IMR-90 (cell line): ENCODE results near the gene POLR3K. TPM values are rescaled to one million over a fixed set of nuclear protein-coding genes. Genes with fewer than 3 reads are reported as not detected.

ENCODE experiments used
- ATAC-seq: fragments of 200-7000 bp; cut with Tn5 transposase; 2 replicates; pipeline ENCODE4 v1.9.1; 2020; ENCODE audit warnings: low read depth, mild to moderate bottlenecking, moderate library complexity
- BruUV-seq: library from RNA; stranded (reverse); fragments of 400-500 nt; replicated peaks from 2 replicates; lab custom pipeline; 2021; lab: Mats Ljungman, UMichigan
- CTCF ChIA-PET: fragments of 300-600 bp; formaldehyde crosslinking; extraction: SDS; loops from one replicate; lab custom pipeline; 2021; ENCODE audit warnings: antibody characterized with exemption; lab: Yijun Ruan, JAX
- POLR2A ChIA-PET: fragments of 300-600 bp; sonication (Branson Sonifier 250); formaldehyde crosslinking; loops from one replicate; lab custom pipeline; 2022; ENCODE audit warnings: antibody characterized with exemption; ENCODE audit not compliant: unreplicated experiment; lab: Charles Lee
- DNase-seq: peaks from one replicate; pipeline ENCODE4 v3.0.0; 2013
- H2AFZ ChIP-seq: replicated peaks from 2 replicates; pipeline ENCODE3; 2013; ENCODE audit warnings: low read length, mild to moderate bottlenecking; ENCODE audit not compliant: poor library complexity
- H2AK5ac ChIP-seq: 2 replicates; pipeline ENCODE4 v1.6.1; 2013; ENCODE audit warnings: low read depth, low read length, inconsistent platforms
- H2AK9ac ChIP-seq: replicated peaks from 2 replicates; pipeline ENCODE3; 2013; ENCODE audit warnings: mild to moderate bottlenecking, low read depth, low read length, moderate library complexity; ENCODE audit not compliant: poor library complexity
- H2BK120ac ChIP-seq: 2 replicates; pipeline ENCODE4 v1.6.1; 2013; ENCODE audit warnings: low read depth, low read length, inconsistent platforms
- H2BK15ac ChIP-seq: 3 replicates; pipeline ENCODE4 v1.6.1; 2013; ENCODE audit warnings: low read depth, low read length, inconsistent platforms
- H2BK20ac ChIP-seq: 2 replicates; pipeline ENCODE4 v1.6.1; 2013; ENCODE audit warnings: low read depth, mild to moderate bottlenecking, inconsistent platforms, low read length, moderate library complexity
- H2BK5ac ChIP-seq: 2 replicates; pipeline ENCODE4 v1.6.1; 2013; ENCODE audit warnings: mild to moderate bottlenecking, low read depth, low read length, inconsistent platforms; ENCODE audit not compliant: poor library complexity, severe bottlenecking
- H3K14ac ChIP-seq: replicated peaks from 2 replicates; pipeline ENCODE4 v1.6.1; 2013; ENCODE audit warnings: low read depth, low read length, inconsistent platforms
- H3K18ac ChIP-seq: 2 replicates; pipeline ENCODE4 v1.6.1; 2013; ENCODE audit warnings: low read depth, low read length, control low read depth
- H3K23ac ChIP-seq: 2 replicates; pipeline ENCODE4 v1.6.1; 2013; ENCODE audit warnings: low read depth, low read length, inconsistent platforms
- H3K27ac ChIP-seq: 2 replicates; pipeline ENCODE4 v1.5.1; 2013; ENCODE audit warnings: mild to moderate bottlenecking, control low read depth, low read length; ENCODE audit not compliant: insufficient read depth
- H3K27me3 ChIP-seq: 2 replicates; pipeline ENCODE4 v1.6.1; 2013; ENCODE audit warnings: low read length; ENCODE audit not compliant: control insufficient read depth, insufficient read depth
- H3K36me3 ChIP-seq: 2 replicates; pipeline ENCODE4 v1.6.1; 2013; ENCODE audit warnings: low read length, mixed read lengths; ENCODE audit not compliant: control insufficient read depth, insufficient read depth
- H3K4ac ChIP-seq: 2 replicates; pipeline ENCODE4 v1.6.1; 2013; ENCODE audit warnings: low read depth, low read length, inconsistent platforms
- H3K4me1 ChIP-seq: 2 replicates; pipeline ENCODE4 v1.6.1; 2013; ENCODE audit warnings: low read length, mixed read lengths; ENCODE audit not compliant: control insufficient read depth, insufficient read depth
- H3K4me2 ChIP-seq: 2 replicates; pipeline ENCODE4 v1.6.1; 2013; ENCODE audit warnings: low read depth, mild to moderate bottlenecking, control low read depth, low read length, moderate library complexity
- H3K4me3 ChIP-seq: 2 replicates; pipeline ENCODE4 v1.5.1; 2013; ENCODE audit warnings: low read depth, mild to moderate bottlenecking, control low read depth, low read length, moderate library complexity; ENCODE audit not compliant: insufficient read depth
- H3K56ac ChIP-seq: 2 replicates; pipeline ENCODE4 v1.6.1; 2013; ENCODE audit warnings: low read length, inconsistent platforms; ENCODE audit not compliant: insufficient read depth; ENCODE audit errors: extremely low read depth
- H3K79me1 ChIP-seq, 2 experiments: 2 replicates each; pipeline ENCODE4 v1.6.1; 2013; ENCODE audit warnings: low read length in 2 of 2, inconsistent platforms in 1 of 2, low read depth in 1 of 2
- H3K9ac ChIP-seq: 2 replicates; pipeline ENCODE4 v1.6.1; 2013; ENCODE audit warnings: low read depth, low read length, control low read depth
- H3K9me1 ChIP-seq: 2 replicates; pipeline ENCODE4 v1.6.1; 2013; ENCODE audit warnings: low read length, inconsistent platforms; ENCODE audit not compliant: insufficient read depth
- H3K9me3 ChIP-seq: 2 replicates; pipeline ENCODE4 v1.6.1; 2013; ENCODE audit warnings: low read length; ENCODE audit not compliant: control insufficient read depth, insufficient read depth
- H4K20me1 ChIP-seq: 2 replicates; pipeline ENCODE4 v1.6.1; 2013; ENCODE audit warnings: low read length, inconsistent platforms; ENCODE audit not compliant: insufficient read depth
- H4K5ac ChIP-seq: 2 replicates; pipeline ENCODE4 v1.6.1; 2013; ENCODE audit warnings: mild to moderate bottlenecking, low read depth, low read length, control low read depth
- H4K8ac ChIP-seq, 2 experiments: 2 replicates each; pipeline ENCODE4 v1.6.1; 2013; ENCODE audit warnings: low read depth in 2 of 2, low read length in 2 of 2, control low read depth in 1 of 2, inconsistent platforms in 1 of 2
- H4K91ac ChIP-seq: 2 replicates; pipeline ENCODE4 v1.6.1; 2013; ENCODE audit warnings: low read depth, low read length, inconsistent platforms; ENCODE audit not compliant: insufficient read depth
- BHLHE40 ChIP-seq: fragments of 150-350 bp; IDR thresholded peaks from 2 replicates; pipeline ENCODE4 v1.6.1; 2016; ENCODE audit warnings: mild to moderate bottlenecking, low read depth, low read length
- CHD1 ChIP-seq: IDR thresholded peaks from 2 replicates; pipeline ENCODE4 v1.6.1; 2012; ENCODE audit warnings: low read depth, low read length, improper control_type of control experiment
- CTCF ChIP-seq: conservative IDR thresholded peaks from 2 replicates; pipeline ENCODE4 v1.5.1; 2012; ENCODE audit warnings: mild to moderate bottlenecking, low read depth, low read length, improper control_type of control experiment
- ELK1 ChIP-seq: fragments of 150-350 bp; IDR thresholded peaks from 2 replicates; pipeline ENCODE4 v1.6.1; 2016; ENCODE audit warnings: low read depth, mild to moderate bottlenecking, low read length, moderate library complexity, borderline replicate concordance
- FOS ChIP-seq: fragments of 150-350 bp; IDR thresholded peaks from 2 replicates; pipeline ENCODE4 v1.6.1; 2016; ENCODE audit warnings: low read depth, low read length
- MAFK ChIP-seq: IDR thresholded peaks from 2 replicates; pipeline ENCODE4 v1.6.1; 2012; ENCODE audit warnings: low read depth, low read length, improper control_type of control experiment
- MAZ ChIP-seq: IDR thresholded peaks from 2 replicates; pipeline ENCODE4 v1.6.1; 2012; ENCODE audit warnings: low read depth, mild to moderate bottlenecking, low read length, improper control_type of control experiment, moderate library complexity, borderline replicate concordance
- MXI1 ChIP-seq: IDR thresholded peaks from 2 replicates; pipeline ENCODE4 v1.6.1; 2012; ENCODE audit warnings: low read depth, mild to moderate bottlenecking, low read length, moderate library complexity, borderline replicate concordance
- NFE2L2 ChIP-seq: fragments of 150-350 bp; IDR thresholded peaks from 2 replicates; pipeline ENCODE4 v1.6.1; 2016; ENCODE audit warnings: low read depth, mild to moderate bottlenecking, low read length
- POLR2A ChIP-seq: IDR thresholded peaks from 2 replicates; pipeline ENCODE4 v1.6.1; 2012; ENCODE audit warnings: mild to moderate bottlenecking, low read depth, low read length
- RAD21 ChIP-seq: IDR thresholded peaks from 2 replicates; pipeline ENCODE4 v1.6.1; 2012; ENCODE audit warnings: low read length, improper control_type of control experiment
- RCOR1 ChIP-seq: IDR thresholded peaks from 2 replicates; pipeline ENCODE4 v1.6.1; 2012; ENCODE audit warnings: mild to moderate bottlenecking, low read length, improper control_type of control experiment; ENCODE audit not compliant: insufficient replicate concordance
- SMC3 ChIP-seq: fragments of 150-350 bp; IDR thresholded peaks from 2 replicates; pipeline ENCODE4 v1.6.1; 2016; ENCODE audit warnings: low read depth, mild to moderate bottlenecking, antibody characterized with exemption, low read length, moderate library complexity
- USF2 ChIP-seq: fragments of 150-350 bp; IDR thresholded peaks from 2 replicates; pipeline ENCODE4 v1.6.1; 2017; ENCODE audit warnings: mild to moderate bottlenecking, antibody characterized with exemption, low read length, low read depth
- WGBS, 2 experiments: methylation state at CpG; one replicate each; pipeline versions ENCODE4 v1.1.5 to v1.1.7; 2013; ENCODE audit warnings: missing lambda C conversion rate in 2 of 2; ENCODE audit not compliant: insufficient read length in 1 of 2; ENCODE audit errors: extremely low coverage in 2 of 2; 5-methylcytosine and 5-hydroxymethylcytosine counted together
- dilution Hi-C: fragments of 300-500 bp; cut with HindIII; formaldehyde crosslinking; loops from one replicate; pipeline ENCODE4 v1.14.3; 2018; ENCODE audit warnings: low sequenced_read_pairs; ENCODE audit not compliant: unreplicated experiment
- in situ Hi-C: fragments of 300-500 bp; cut with MboI; formaldehyde crosslinking; loops from 3 replicates; pipeline ENCODE4 v1.14.3; 2019; ENCODE audit warnings: low sequenced_read_pairs, inconsistent platforms, mixed read lengths
- intact Hi-C: fragments of 100-400 bp; cut with micrococcal nuclease; formaldehyde crosslinking; loops from 2 replicates; pipeline ENCODE4 v1.10.0; 2022
- polyA plus RNA-seq, 3 experiments: library from polyadenylated mRNA; depleted of rRNA; stranded (reverse); fragments of >200 nt; gene quantifications; 2 replicates each; pipeline ENCODE4 v1.2.3, GENCODE V29; 2012; ENCODE audit warnings: low replicate concordance in 1 of 3
- total RNA-seq: library from RNA; depleted of rRNA; stranded (reverse); fragments of >200 nt; gene quantifications from 2 replicates; pipeline ENCODE4 v1.2.3, GENCODE V29; 2012

POLR3K gene
- total and polyA plus RNA-seq, 2 of the 4 experiments (the other 2 are of a cell fraction): 9.0 to 39.5 TPM

- CTCF ChIA-PET: interaction anchor here (1.0 kb wide), 1 partner anchor 11 kb away, joined by 3 read pairs; no protein-coding TSS in a partner anchor
- 57% methylated on average over 3 of the region's 13 CpGs; no CpG with 5 or more reads in 1 of the 2 experiments for WGBS, 2 experiments
- Histone ChIP-seq H3K23ac (peak overlapping the region; percentile 64), H3K18ac (peak overlapping the region; percentile 42), H3K27me3 (no peaks in the 10 kb centered on the region), H2BK20ac (peak overlapping the region; percentile 55; the same call in 1 of the 2 replicates), H3K4ac (peak overlapping the region; percentile 93), H2AK9ac (peak overlapping the region; percentile 96), H2BK5ac (peak overlapping the region; percentile 94), H2BK120ac (peak overlapping the region; percentile 82), H3K4me2 (peak overlapping the region; percentile 41), H4K5ac (peak overlapping the region; percentile 86), H3K14ac (peak overlapping the region; percentile 81), H4K8ac (peak overlapping the region; percentile 92 to 95), H3K56ac (peak overlapping the region; percentile 81), H2AK5ac (peak overlapping the region; percentile 97), H3K36me3 (peaks cover 13% of the 10 kb centered on the region), H2AFZ (peak overlapping the region; percentile 74), H3K9ac (peak overlapping the region; percentile 71), H3K9me1 (peaks cover 17% of the 10 kb centered on the region), H4K91ac (peak overlapping the region; percentile 93), H3K79me1 (peaks cover 7 to 34% of the 10 kb centered on the region in 2 experiments), H2BK15ac (peak overlapping the region; percentile 42; the same call in 1 of the 3 replicates), H3K4me1 (peaks cover 43% of the 10 kb centered on the region), H3K4me3 (no peak overlapping the region), H3K27ac (peak overlapping the region; percentile 98), H4K20me1 (peaks cover 12% of the 10 kb centered on the region), H3K9me3 (no peaks in the 10 kb centered on the region)
- peak; percentile 95 for DNase-seq
- no TSS peak for BruUV-seq
- intact Hi-C loops: no loop called here
- dilution Hi-C loops: no loop called here
- ATAC-seq: peak; percentile 22
- POLR2A ChIA-PET: no interaction called here
- in situ Hi-C loops: no loop called here
- TF ChIP-seq POLR2A: 0 out of 2 replicates have a peak, but pooled peaks have one; percentile 20
- TF ChIP-seq FOS: peak; percentile 80
- TF ChIP-seq RAD21: no peak
- peak; percentile 89 for TF ChIP-seq RCOR1
- TF ChIP-seq CHD1: no peak
- TF ChIP-seq CTCF: no peak
- TF ChIP-seq MXI1: 0 out of 2 replicates have a peak, but pooled peaks have one; percentile 58
- no peak for TF ChIP-seq ELK1
- TF ChIP-seq NFE2L2: no peak
- peak; percentile 71; the same call in 1 of the 2 replicates for TF ChIP-seq BHLHE40
- TF ChIP-seq USF2: no peak
- no peak for TF ChIP-seq MAFK
- peak; percentile 98 for TF ChIP-seq MAZ
- no peak for TF ChIP-seq SMC3
Observed at GRCh38 chr16:76535-77272, 23.3 kb upstream of the POLR3K start.
